GM19372 (cell line): Measurements from ENCODE around the gene TBC1D14.

Experiments
- ATAC-seq: cut with Tn5 transposase; IDR thresholded peaks from one replicate; pipeline ENCODE4 v1.9.1; 2021; ENCODE audit warnings: mild to moderate bottlenecking, low read depth, moderate library complexity; ENCODE audit not compliant: unreplicated experiment

TBC1D14 gene

GRCh38 chr4:7052923-7053715 is 143.5 kb downstream of the TBC1D14 start:
- ATAC-seq, result no peak

- ATAC-seq, result no peak
These were observed 144.7 kb downstream of the TBC1D14 start for GRCh38 chr4:7054106-7054880.

- ATAC-seq, result no peak
These were observed 145.7 kb downstream of the TBC1D14 start for GRCh38 chr4:7055111-7055989.

GRCh38 chr4:7055990-7056325 is 146.3 kb downstream of the TBC1D14 start:
- no peak for ATAC-seq

GRCh38 chr4:7058792-7059191 is 149.2 kb downstream of the TBC1D14 start:
- ATAC-seq, result no peak

- no peak for ATAC-seq
These were observed 150.0 kb downstream of the TBC1D14 start for GRCh38 chr4:7059662-7060061.

GRCh38 chr4:7060346-7061150 is 150.9 kb downstream of the TBC1D14 start:
- ATAC-seq, result no peak

- no peak for ATAC-seq
These were observed 152.2 kb downstream of the TBC1D14 start for GRCh38 chr4:7061815-7062214.

- ATAC-seq, result no peak
These were observed 153.2 kb downstream of the TBC1D14 start for GRCh38 chr4:7062816-7063215.

GRCh38 chr4:7063362-7063761 is 153.7 kb downstream of the TBC1D14 start:
- no peak for ATAC-seq

GRCh38 chr4:7066006-7066405 is 156.4 kb downstream of the TBC1D14 start:
- no peak for ATAC-seq

- no peak for ATAC-seq
These were observed 156.9 kb downstream of the TBC1D14 start for GRCh38 chr4:7066493-7066892.

- ATAC-seq, result no peak
These were observed 157.5 kb downstream of the TBC1D14 start for GRCh38 chr4:7067126-7067451.

- peak; percentile 84 for ATAC-seq
These were observed 158.0 kb downstream of the TBC1D14 start, which contains the start of gene GRPEL1 for GRCh38 chr4:7067452-7068278. Gene GRPEL1, minus strand, starts transcription at chr4:7068064. Its CDS starts 32 bp downstream, at chr4:7068032.

GRCh38 chr4:7068279-7068842 is 158.7 kb downstream of the TBC1D14 start:
- ATAC-seq, result no peak

- no peak for ATAC-seq
These were observed 159.3 kb downstream of the TBC1D14 start for GRCh38 chr4:7068883-7069282.

- ATAC-seq, result no peak
These were observed 161.3 kb downstream of the TBC1D14 start for GRCh38 chr4:7070729-7071511.

- no peak for ATAC-seq
These were observed 163.4 kb downstream of the TBC1D14 start for GRCh38 chr4:7073059-7073458.
